Measurements from ENCODE around the gene PRRG1.
"Not testable (repeated sequence)": the region's sequence is repeated elsewhere in the genome, so short reads cannot be mapped to it uniquely, and the experiment has no call there.

PRRG1 gene

DNA sequence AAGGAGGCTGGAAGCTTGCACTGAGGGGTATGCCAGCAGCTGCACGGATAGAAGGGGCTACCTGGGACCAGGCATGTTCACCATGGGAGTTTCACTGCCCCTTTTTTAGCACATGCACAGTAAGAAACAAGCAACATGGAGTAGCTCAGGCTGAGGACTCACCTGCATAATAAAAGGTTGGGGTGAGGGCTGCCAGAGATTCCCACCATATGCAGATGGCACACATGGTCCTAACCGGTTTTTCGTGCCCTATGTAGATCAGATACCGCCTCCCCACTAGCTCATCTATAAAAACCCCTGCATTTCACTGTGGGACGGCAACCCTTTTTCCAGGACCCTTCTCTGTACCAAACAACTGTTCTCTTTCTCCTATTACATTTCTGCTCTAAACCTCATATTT lies 125.3 kb downstream of the PRRG1 start:
- no peak for DNase-seq

DNA sequence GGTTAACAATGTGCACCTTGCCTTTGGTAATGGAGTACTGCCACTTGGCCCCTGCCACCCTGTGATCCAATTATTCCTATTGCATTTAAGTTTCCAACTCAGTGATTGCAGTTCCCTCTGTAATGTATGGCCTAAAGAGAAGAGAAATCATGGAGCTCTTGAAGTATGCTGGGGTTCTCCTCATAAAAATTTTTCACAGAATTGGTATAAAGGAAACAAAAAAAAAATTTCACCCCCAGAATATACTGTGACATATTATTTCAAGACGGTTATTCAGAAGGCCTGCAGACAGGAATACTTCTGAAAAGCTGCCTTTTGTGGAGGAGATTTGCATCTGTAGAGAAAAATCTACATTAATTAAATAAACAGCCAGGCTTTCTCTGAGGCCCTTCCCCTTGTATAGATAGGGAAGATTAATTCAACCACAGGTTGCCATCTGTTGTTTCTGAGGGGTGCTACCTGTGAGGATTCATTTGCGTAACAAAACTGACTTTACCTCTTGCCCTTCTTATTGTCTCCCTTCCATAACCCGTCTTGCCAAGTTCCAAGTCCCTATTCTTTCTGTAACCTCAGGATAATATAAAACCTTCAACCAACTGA lies 127.5 kb downstream of the PRRG1 start:
- no peak for DNase-seq

DNA sequence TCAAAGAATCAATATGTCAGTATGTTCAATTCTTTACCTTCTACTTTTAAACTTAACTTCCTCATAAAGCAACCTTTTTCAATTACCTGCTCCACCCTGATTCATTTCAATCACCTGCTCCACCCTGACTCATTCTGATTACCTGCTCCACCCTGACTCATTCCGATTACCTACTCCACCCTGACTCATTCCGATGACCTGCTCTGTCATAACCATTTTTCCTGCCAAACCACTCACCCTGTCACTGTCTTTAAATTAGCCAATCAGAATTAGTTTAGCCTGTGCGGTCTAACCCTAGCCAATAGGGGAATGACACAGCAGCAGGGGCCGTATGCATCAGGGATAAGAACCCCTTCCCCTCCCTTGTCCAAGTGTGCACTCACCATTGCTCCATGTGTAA lies 135.2 kb downstream of the PRRG1 start:
- DNase-seq = not testable (repeated sequence)

DNA sequence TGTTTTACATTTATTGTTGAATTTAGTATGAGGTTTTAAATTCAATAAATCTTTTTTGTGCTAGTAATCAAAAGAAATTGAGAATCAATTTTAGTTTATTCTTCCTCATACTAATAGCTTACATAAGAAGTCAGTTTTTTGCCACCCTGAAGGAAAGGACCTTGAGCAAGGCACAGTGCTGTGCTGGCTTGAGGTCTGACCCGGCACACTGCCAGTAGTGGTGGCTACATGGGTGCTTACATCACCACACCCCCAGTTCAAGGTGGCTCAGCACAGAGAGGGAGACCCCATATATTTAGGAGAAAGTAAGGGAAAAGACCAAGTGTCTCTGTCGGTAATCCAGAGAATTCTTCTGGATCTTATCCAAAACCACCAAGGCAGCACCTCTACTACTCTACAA lies 136.3 kb downstream of the PRRG1 start:
- no peak for DNase-seq

DNA sequence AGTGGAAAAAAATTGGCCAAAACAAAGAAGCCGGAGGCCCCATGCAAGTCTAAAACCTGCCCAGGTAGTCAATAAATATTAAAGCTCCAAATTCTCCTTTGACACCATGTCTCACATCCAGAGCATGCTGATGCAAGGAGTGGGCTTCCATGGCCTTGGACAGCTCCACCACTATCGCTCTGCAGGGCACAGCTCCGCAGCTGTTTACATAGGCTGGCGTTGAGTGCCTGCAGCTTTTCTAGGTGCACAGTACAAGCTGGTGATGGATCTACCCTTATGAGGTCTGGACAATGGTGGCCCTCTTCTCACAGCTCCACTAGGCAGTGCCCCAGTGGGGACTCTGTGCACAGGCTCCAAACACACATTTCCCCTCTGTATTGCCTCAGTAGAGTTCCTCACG lies 138.1 kb downstream of the PRRG1 start:
- DNase-seq = no peak

DNA sequence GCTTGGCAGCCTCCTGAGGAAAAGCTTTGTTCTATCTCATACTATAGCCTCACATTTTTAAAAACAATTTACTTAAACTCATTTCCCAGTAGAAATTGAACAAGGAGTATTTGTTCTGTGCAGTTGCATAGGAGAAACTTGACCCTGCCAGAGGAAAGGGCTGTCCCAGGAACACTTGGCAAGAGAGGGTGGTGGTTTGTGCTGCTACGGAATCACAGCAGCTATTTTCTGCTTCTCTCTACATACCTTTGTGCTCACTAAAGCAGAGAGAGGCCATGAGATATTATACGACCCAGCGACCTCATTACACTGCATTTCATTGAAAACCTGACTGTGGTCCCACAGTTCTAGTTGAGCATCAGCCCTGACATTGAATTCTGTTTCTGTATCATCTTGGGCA lies 139.2 kb downstream of the PRRG1 start:
- DNase-seq = no peak

DNA sequence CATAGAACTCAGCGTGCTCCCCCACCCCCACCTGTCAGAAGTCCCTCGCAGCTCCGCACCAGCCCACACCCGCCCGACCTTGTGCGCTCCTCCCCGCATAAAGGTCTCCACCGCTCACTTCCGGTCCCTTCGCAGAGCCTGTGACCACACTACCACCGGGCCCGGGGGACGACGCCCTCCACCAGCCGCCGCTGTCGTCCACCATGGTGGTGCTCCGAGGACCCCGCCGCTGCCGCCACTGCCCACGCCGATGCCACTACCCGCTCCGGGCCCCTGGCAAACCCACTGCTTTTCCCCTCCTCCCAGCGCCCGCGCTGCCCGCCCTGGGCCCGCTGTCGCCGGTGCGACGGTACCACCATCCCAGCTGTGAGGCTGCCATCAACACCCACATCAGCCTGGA lies 142.5 kb downstream of the PRRG1 start:
- no peak for DNase-seq

DNA sequence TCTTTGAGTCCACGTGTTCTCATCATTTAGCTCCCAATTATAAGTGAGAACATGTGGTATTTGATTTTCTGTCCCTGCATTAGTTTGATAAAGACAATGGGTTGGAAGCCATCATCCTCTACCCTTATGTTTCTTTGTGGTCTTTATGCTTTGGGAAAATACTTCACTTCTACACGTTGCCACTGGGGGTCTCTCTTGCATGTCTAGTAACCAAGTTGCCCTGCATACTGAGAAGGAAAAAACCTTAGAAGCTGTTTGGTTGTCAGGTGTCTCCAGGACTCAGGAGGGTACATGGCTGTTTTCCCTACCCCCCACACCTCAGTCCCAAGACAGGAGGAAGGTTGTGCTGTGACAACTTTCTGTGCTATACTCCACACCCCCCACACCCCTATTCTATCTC lies 146.6 kb downstream of the PRRG1 start:
- not testable (repeated sequence) for DNase-seq

DNA sequence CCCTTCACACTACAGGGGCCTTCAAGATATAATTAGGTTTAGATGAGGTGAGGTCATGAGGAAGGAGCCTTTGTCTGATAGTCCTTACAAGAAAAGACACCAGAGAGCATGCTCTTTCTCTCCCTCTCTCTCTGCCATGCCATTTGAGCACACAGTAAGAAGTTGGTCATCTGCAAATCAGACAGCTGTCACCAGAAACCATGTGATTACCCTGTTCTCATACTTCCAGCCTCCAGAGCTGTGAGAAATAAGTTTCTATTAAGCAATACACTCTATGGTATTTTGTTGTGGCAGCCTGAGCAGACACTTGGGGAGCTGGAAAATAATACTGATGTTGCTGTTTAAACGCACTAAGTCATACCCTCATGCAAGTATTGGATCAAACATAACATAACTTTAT lies 148.0 kb downstream of the PRRG1 start:
- DNase-seq = not testable (repeated sequence)

DNA sequence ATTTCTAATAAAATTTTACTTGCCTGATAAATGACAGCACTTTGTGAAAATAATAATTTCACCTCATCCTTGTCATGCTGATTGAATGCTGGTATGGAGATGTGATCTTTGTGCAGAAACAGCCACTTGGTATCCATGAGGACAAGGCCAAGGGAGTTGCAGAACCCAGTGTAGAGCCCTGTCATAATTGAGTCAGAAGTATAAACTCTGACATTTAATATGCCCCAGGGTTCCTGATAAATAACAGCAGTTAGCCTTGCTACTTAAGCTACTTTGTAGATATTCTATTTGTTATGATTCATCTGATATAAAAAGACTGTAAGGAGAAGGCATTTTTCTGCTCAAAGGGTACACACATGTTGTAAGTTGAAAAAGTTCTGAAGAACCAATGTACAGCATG lies 149.2 kb downstream of the PRRG1 start:
- not testable (repeated sequence) for DNase-seq

DNA sequence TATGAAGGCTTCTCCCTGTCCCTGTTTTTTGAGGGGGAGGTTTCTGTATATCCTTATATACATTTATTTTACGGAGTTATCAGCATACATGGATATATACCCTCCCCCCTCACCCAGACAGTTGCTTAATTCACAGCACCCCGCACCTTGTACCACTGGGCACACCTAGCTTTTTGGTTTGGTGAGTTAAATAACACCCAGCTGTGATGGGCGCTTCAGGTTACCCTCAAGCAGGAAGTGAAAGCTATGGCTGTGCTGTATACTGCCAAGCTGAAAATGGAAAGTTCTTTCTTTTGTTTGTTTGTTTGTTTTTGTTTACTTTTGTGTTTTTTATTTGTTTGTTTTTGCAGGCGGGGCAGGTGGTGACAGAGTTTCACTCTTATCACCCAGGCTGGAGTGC lies 150.5 kb downstream of the PRRG1 start:
- not testable (repeated sequence) for DNase-seq

DNA sequence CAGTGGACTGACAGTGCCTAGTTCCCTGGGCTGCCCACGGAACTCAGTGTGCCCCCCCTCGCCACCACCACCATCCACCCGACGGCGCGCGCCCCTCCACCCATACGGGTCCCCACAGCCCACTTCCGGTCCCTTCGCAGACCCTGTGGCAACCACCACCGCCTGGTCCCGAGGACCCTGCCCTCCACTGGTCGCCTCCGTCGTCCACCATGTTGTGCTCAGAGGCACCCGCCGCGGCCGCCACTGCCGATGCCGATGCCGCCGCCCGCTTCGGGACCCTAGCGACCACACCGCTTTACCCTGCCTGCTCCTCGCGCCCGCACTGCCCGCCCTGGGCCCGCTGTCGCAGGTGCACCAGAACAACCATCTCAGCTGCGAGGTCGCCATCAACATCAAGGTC lies 155.8 kb downstream of the PRRG1 start:
- DNase-seq = no peak

All from NCI-H1436 (cell line).